Measurements from ENCODE around the gene COX6B2.

COX6B2 gene

GRCh38 chr19:55382522-55383054, 28.1 kb upstream of the COX6B2 start:
- TF ChIP-seq CTCF (IDR thresholded peaks at IDR 0.05; ENCODE audit: extremely low read depth, insufficient read depth, missing control alignments), result no peak
- DNase-seq (ENCODE audit: low spot score), result no peak
- in situ Hi-C loops (cut with MboI; ENCODE audit: low pct_unique_long_range_greater_than_20kb, low sequenced_read_pairs, unreplicated experiment), result no loop called here

DNA sequence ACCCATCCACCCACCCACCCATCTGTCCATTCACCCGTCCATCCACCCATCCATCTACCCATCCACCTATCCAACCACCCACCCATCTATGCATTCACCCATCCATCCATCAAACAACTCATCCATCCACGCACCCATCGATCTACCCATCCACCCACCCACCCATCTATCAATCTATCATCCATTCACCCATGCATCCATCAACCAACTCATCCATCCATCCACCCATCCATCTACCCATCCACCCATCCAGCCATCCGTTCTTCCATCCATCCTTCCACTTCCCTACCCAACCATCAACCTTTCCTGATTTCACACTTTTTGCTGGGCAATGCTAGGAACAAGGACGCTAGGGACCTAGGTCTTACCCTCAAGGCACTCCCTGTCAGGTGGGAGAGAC, 27.5 kb upstream of the COX6B2 start:
- TF ChIP-seq CTCF (IDR thresholded peaks at IDR 0.05; ENCODE audit: extremely low read depth, insufficient read depth, missing control alignments), result no peak
- in situ Hi-C loops (cut with MboI; ENCODE audit: low pct_unique_long_range_greater_than_20kb, low sequenced_read_pairs, unreplicated experiment), result no loop called here
- no peak for DNase-seq (ENCODE audit: low spot score)

- in situ Hi-C loops (cut with MboI; ENCODE audit: low pct_unique_long_range_greater_than_20kb, low sequenced_read_pairs, unreplicated experiment), result no loop called here
- no peak for TF ChIP-seq CTCF (IDR thresholded peaks at IDR 0.05; ENCODE audit: extremely low read depth, insufficient read depth, missing control alignments)
- DNase-seq (ENCODE audit: low spot score), result no peak
Measured at GRCh38 chr19:55379174-55379573, 24.7 kb upstream of the COX6B2 start.

GRCh38 chr19:55377356-55378131, 23.0 kb upstream of the COX6B2 start:
- TF ChIP-seq CTCF (IDR thresholded peaks at IDR 0.05; ENCODE audit: extremely low read depth, insufficient read depth, missing control alignments), result no peak
- in situ Hi-C loops (cut with MboI; ENCODE audit: low pct_unique_long_range_greater_than_20kb, low sequenced_read_pairs, unreplicated experiment), result no loop called here
- DNase-seq (ENCODE audit: low spot score), result no peak

DNA sequence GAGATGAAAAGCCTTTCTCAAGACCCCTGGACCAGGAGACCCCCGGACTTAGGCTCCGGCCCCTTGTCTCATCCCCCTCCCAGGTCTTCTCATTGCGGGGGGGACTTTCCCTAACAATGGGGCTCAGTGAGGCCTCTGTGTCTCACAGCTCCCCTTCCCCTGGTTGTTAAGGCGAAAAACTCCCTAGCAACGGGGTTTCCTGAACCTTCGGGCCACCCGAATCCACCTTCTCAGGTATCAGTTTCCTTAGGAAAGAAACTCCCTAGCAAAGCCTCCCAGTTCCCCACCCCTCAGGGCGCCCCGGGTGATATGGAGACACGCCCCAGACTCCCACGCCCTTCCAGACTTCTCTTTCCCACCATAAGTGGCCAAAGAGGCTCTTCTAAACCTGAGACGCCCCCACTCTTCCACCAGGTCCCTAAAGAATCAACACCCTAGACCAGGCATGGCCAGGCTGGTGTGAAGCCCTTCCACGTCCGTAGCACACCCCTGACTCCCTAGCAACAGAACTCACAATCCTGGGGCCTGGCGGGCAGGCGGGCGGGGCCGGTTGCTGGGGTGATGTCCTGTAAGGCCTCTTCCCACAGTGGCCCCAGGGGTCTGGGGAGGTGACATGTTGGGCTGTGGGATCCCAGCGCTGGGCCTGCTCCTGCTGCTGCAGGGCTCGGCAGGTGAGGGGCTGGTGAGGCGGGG, 21.9 kb upstream of the COX6B2 start, which contains the start of gene TMEM190:
Gene TMEM190 (plus strand): TSS at position 586 of the 693 bp plus-strand sequence. CDS start 28 bp downstream, at position 614.
- no peak for TF ChIP-seq CTCF (IDR thresholded peaks at IDR 0.05; ENCODE audit: extremely low read depth, insufficient read depth, missing control alignments)
- in situ Hi-C loops (cut with MboI; ENCODE audit: low pct_unique_long_range_greater_than_20kb, low sequenced_read_pairs, unreplicated experiment), result no loop called here
- no peak for DNase-seq (ENCODE audit: low spot score)

DNA sequence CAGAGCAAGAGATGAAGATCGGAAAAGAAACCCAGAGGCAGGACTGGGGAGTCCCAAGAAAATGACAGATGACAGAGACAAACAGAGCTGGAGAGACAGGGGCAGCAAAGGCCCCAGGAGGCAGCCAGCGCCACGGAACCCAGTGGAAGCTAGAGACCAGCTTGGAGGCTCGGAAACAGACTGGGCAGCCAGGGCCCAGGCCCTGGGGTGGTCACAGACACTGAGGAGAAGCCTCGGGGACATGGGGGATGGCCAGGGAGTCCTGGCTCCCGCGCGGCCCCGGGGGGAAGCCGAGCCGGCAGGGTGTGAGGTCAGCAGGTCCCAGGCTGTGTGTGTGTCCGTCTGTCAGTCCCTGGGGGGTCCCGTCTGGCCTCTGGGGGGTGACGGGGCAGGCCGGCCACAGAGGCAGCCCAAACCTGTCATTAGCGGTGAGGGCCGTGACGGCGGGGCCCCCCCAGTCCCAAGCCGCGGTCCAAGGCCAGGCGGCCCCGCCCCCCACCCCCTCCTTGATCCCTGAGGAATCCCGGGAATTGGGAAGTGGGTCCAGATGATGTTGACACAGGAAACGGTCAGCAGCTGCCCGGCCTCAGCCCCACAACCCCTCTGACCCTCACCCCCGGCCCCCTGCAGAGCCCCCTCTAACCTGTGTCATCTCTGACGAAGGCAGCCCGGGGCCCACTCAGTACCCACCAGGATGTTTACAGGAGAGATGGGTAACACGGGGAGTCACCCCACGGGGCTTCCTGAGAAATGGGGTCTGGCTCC, 19.7 kb upstream of the COX6B2 start:
- no peak for TF ChIP-seq CTCF (IDR thresholded peaks at IDR 0.05; ENCODE audit: extremely low read depth, insufficient read depth, missing control alignments)
- in situ Hi-C loops (cut with MboI; ENCODE audit: low pct_unique_long_range_greater_than_20kb, low sequenced_read_pairs, unreplicated experiment), result no loop called here
- no peak for DNase-seq (ENCODE audit: low spot score)
